Epithelial cell of prostate (primary cell): ENCODE results near the gene PHLDB1.
"Not testable (repeated sequence)": the region's sequence is repeated elsewhere in the genome, so short reads cannot be mapped to it uniquely, and the experiment has no call there.

Experiments used
- DNase-seq: peaks from one replicate; pipeline ENCODE4 v3.0.0-alpha.2; 2011; ENCODE audit warnings: low read depth, low spot score
- H3K27ac ChIP-seq: fragments of 450-650 bp; 2 replicates; pipeline ENCODE4 v1.5.1; 2017; ENCODE audit warnings: mild to moderate bottlenecking

The PHLDB1 gene

DNA sequence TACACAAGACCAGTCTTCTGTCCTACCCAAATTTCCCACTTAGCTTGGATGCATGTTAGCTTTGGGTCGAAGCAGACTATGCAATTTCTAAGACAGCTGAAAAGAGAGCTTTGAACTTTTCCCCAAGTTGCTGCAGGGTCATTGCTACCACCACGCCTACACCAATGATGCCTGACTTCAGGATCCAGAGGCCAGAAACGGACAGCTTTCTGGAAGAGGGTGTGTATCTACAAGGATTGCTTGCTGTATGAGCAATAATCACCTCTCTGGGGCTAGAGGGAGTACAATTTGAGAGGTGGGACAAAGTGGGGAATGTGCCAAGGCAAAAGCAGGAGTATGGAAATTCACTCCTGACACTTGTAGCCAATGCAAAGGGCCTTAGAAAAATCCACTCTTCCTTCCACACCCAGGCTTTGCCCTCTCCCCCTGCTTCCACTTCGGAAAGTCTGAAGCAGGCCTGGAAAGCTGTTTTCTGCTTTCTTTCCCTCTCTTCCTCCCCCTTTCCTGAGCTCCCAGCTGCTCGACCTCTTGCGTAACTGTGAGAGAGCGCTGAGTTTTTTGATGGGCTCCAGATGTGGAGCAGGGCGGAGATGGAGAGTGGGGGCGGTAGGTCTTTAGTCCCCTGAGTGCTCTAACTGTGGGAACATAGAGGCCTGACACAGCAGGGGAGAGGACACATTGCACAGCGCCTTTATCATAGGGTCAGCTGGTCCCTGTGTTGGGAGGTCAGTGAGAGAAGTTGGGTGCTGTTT is 2.1 kb upstream of the PHLDB1 start:
- H3K27ac ChIP-seq: no peak overlapping the region

DNA sequence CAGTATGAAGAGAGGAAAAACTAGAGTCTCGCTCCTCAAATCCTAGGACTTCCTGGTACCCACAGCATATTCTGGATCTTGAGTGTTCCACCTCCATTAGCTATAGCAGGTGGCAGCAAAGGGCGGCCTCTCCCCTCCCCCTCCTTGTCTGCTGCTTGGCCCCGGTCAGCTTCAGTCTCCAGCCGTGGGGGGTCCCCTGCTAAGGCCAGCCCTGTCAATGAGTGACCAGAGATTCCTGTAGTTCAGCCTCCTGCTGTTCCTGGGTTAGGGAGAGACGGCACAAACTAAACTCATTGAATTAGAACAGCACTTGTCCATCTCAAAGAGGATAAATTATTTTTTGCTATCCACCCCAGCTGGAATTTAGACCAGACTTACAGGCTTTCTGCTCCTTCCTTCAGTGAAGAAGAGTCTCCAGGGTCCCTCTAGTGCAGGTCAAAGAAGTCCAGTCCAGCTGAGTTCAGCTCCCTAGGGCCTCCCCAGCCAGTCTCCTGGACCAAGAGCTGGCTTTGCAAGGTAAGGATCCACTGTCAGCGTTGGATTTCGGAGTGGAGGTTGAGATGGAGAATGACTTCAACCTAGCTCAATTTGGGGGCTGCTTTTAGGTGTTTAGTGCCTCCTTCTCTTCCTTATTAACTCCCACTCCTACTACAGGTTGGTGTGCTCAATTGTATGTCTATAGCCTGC is 1.1 kb upstream of the PHLDB1 start:
- no peak overlapping the region for H3K27ac ChIP-seq
- DNase-seq: no peak

More for the DNA sequence above, 2.1 kb upstream of the PHLDB1 start:
- no peak for DNase-seq

DNA sequence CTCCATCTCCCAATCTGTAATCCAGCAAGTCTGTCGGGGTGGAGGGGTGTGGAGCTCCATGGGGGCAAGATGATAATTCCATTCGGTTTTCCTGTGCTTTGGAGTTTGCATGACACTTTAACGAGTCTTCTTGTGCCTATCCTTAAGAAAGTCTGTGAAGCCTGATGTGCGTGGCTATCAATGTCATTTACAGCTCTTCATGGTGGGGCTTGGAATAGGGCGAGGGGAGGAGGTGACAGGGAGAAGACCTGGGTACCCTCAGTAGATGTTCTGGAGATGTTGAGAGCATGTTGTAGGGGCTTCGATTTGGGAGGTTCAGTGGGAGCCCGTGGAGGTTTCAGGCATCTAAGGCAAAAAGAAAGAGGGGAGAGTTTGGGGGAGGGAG is 579 bp upstream of the PHLDB1 start:
- no peak overlapping the region for H3K27ac ChIP-seq
- DNase-seq: no peak

DNA sequence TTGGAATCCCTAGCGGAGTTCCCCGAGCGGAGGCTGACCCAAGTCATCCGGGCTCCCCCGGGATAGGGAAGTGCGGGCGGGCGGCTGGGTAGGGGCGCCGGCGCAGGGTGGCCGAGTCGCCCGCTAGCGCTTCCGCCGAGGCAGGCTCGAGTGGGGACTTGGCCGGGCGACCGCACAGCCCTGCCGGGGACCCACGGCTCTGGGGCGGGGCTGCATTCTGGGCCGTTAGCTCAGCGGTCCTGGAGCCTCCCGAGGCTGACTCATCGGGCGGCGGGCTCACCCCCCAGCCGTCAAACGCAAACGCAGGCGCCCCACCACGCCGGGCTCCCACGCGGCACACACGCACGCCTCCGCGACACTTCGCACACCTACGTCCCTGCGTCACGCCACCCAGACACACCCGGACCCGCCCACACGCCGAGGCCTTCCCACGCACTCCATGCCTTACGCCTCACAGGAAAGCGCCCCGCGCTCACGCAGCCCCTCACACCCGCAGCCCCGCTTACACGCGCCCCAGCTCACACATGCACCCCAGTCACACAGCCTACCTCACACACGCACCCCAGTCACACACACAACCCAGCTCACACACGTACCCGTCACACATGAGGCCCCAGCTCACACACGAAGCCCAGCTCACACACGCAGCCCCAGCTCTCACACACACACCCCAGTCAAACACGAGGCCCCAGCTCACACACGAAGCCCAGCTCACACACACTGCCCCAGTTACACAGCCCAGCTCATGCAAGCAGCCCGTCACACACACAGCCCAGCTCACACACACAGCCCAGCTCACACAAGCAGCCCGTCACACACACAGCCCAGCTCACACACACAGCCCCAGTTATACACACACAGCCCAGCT is 1.2 kb downstream of the PHLDB1 start:
- no peak for DNase-seq
- no peak overlapping the region for H3K27ac ChIP-seq

DNA sequence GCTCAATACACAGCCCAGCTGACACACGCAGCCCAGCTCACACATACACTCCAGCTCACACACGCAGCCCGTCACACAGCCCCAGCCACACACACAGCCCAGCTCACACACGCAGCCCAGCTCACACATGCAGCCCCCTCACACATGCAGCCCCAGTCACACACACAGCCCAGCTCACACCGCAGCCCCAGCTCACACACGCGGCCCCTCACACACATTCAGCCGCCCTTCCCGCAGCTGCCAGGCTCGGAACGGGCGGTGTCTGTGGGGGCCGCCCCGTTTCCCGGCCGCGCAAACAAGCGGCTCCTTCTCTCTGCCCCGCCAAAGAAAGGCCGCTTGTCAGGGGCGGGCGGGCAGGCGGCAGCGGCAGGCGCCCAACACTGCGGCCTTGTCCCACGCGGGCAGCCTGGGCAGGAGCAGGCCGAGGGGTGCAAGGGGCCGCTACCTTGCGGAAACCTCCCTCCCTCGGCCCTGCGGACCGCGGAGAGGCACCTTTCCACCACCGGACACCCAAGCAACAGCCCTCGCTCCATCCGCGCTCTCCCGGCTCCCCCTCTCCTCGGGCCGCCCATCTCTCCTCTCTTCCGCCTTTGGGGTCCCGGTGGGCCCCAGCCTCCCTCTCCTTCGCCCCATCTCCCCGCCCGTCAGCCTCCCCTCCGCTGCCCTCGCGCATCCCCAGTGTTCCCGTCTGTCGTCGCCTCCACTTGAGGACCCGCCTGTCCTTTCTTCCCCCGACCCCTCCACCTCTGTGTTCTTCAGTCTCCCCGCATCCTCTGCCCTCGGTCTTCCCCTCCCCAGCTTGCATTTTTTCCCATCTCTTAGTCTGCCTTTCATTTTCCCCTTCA is 2.2 kb downstream of the PHLDB1 start:
- DNase-seq: no peak
- no peak overlapping the region for H3K27ac ChIP-seq

DNA sequence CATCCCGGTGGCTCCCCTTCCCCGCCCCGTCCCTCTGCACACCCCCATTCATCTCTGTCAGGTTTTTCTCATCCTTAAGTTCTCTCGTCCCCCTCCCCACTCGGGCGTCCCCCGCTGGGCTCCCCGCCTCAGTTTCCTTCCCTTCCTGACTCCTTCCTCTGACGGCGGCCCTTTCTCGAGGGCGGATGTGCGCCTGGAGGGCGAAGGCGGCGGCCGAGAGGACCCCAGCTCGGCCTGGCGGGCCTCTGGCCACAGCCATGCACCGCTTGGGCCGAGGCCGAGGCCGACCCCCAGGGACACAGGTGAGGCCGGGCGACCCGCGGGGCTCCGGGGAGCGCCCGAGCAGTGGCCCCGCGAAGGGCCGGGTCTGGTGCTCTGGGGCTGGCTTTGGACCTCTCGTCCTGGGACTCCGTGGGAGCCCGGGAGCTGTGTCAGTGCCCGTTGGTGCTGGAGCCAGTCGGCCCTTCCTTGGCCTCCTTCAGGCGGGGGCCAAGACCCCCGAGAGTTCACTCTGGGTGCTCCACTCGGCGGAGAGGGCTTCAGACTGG is 2.9 kb downstream of the PHLDB1 start:
- no peak for DNase-seq
- no peak overlapping the region for H3K27ac ChIP-seq

DNA sequence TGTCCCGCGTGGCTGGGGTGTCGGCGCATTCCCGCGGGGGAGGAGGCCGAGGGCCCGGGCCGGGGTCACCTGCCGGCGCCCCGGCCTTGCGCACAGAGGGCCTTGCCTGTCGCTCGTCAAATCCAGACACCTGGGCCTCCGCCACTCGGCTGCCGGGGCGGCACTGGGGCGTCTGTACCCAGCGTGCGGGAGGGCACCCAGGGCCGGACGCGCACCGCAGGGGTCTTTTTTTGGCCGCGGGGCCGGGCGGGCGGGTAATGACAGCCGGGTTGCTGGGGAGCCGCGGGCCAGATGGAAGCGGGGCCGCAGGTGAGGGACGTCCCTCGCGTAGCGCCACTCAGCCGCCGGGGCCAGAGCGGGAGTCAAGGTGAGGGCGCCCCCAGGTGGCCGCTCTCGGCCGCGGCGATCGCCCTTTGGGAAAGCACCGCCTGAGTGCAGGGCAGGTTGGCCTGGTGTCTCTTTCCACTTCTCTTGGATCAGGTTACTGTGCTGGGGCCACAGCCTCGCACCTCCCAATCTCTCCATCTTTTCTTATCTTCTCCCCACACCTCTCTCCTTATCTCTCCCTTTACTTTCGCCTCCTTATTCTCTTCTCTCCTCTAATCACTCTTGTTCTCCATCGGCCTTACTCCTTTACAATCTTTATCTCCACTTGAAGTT is 3.5 kb downstream of the PHLDB1 start:
- DNase-seq: no peak
- no peak overlapping the region for H3K27ac ChIP-seq

DNA sequence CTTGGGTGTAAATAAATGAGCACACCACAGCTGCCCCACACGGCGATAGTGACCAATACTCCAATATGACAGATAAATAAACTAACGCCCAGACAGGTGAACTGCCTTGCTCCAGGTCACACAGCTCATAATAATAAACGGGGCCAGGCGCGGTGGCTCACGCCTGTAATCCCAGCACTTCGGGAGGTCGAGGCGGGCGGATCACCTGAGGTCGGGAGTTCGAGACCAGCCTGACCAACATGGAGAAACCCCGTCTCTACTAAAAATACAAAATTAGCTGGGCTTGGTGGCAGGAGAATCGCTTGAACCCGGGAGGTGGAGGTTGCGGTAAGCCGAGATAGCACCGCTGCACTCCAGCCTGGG is 4.0 kb downstream of the PHLDB1 start:
- not testable (repeated sequence) for DNase-seq, H3K27ac ChIP-seq

DNA sequence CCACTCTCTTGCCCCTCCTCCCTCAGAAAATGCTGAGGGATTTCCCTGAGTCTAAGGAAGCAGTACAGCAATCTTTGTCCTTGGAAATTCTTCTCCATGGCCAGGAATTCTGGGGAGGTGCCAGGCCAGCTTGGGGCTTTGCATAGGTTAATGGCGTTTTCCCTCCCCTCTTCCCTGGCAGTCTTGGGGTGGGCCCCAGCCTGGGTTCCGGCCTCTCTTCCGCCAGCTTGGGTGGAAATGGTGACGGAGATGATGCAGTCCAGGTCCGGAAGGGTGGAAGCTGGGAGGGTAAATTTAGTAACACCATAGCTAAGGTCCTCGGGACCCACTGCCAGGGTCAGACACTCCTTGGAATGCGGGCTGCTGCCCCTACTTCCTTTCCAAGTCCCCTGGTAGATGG is 5.0 kb downstream of the PHLDB1 start:
- DNase-seq: no peak
- no peak overlapping the region for H3K27ac ChIP-seq

DNA sequence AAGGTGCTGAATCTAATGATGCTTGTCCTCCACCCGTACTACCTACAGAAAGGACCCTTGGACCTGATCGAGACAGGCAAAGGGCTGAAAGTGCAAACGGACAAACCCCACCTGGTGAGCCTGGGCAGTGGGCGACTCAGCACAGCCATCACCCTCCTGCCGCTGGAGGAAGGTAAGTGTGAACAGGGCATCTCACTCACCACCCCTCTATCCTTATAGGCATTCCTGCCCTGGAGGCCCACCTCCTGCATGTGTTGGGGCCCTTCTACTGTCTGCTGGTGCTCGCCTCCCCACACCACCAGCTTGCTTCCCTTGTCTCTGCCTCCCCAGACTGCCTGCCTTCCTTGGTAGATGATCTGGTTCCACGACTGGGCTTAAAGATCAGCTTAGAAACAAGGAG is 7.1 kb downstream of the PHLDB1 start:
- H3K27ac ChIP-seq: no peak overlapping the region
- no peak for DNase-seq

DNA sequence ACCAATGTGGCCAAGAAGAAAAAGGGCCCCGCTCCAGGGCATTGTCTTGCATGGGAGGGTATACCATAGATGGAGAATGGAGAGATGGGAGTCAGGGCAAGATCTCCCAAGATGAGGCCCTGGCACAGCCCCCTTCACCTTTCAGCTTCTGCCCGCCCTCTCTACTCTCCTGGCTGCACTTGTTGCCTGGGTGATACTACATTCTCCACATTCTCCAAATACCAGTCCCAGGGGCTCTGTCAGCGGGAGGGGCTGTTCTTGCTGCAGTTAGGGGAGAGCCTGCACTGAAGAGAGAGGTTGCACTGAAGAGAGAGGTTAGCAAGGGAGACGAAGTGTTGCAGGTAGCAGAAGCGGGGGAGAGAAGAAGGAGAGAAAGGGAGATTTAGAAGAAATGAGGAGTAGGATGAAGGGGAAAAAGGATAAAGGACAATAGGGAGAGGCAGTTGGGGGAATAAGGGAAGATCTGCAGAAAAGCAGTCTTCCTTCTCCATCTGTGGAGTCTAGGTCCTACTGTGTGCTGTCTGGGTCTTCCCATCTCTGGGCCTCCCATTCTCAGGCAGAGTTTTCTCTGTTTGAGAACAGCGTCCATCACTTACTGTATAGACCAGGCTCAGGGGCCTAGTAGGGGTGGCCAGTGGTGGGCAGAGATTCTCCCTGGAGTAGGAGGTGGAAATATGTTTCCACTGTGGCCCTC is 8.0 kb downstream of the PHLDB1 start:
- no peak for DNase-seq
- no peak overlapping the region for H3K27ac ChIP-seq

DNA sequence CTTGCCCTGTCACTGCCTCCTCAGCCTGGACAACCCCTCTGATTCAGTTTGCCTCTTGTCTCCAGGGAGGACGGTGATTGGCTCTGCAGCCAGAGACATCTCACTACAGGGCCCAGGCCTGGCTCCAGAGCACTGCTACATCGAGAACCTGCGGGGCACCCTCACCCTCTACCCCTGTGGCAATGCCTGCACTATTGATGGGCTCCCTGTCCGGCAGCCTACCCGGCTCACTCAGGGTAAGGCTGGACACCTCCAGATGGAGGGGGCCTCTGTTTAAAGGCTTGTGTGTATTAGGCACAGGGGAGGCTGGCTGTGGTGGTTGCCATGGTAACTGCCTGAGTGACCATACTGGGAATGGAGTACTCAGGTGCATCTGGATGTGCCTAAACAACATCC is 8.6 kb downstream of the PHLDB1 start:
- H3K27ac ChIP-seq: no peak overlapping the region

DNA sequence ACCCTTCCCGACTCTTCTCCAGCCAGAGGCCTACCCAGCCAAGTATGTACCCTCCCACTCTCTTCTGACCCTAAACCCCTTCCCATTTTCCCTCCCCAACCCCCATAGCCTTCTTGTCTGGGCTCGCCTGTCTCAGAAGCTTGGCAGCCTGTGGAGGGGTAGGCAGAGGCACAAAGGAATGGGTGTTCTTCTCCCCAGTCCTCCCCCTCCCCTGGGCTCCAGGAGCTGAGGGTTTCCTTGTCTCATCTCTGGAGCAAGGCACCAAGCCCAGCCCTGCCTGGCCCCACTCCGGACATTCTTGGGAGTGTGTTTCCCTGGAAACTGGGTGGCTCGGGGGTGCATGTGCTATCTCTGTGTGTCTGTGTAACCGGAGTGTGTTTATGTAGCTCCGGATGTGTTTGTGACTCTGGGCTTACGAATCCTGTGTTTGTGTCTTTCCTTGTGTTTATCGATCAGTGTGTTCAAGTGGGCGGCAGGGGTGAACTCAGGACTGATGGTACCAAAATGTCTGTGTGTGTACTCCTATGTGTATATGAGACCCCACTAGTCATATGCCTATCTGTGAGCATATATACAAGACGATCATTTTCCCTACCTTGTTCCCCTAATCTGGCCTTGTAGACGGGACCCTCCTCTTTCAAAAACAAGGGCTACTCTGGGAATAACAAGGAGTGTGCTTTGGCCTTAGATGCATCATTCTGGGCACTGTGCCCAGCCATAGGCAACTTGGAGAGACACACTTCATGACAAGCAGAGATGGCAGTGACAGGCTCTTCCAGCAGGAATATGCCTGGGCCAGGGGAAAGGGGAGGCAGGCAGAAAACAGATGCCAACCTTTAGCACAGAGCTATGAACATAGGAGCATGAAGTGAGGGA is 10.9 kb downstream of the PHLDB1 start:
- DNase-seq: no peak
- H3K27ac ChIP-seq: peak overlapping the region; percentile 80

More for the DNA sequence above, 8.6 kb downstream of the PHLDB1 start:
- no peak for DNase-seq

DNA sequence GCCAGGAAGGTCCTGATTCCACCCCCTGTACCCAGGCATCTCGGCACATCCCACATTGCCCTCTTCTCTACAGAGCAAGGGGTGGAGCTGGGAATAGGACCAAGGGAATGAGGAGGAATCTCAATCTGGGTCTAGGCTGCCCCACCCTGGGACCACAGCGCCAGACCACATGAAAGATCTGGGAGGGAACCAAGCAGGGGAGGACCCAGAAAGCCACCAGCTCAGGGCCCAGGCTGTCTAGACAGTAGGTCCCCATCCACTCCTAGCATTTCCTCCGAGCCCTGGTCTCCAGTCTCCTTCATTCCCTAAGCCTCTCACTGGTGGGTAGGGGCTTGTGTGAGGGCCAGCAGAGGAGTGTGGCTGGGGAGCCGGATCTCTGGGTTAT is 11.6 kb downstream of the PHLDB1 start:
- DNase-seq: no peak
- peak overlapping the region; percentile 80 for H3K27ac ChIP-seq

DNA sequence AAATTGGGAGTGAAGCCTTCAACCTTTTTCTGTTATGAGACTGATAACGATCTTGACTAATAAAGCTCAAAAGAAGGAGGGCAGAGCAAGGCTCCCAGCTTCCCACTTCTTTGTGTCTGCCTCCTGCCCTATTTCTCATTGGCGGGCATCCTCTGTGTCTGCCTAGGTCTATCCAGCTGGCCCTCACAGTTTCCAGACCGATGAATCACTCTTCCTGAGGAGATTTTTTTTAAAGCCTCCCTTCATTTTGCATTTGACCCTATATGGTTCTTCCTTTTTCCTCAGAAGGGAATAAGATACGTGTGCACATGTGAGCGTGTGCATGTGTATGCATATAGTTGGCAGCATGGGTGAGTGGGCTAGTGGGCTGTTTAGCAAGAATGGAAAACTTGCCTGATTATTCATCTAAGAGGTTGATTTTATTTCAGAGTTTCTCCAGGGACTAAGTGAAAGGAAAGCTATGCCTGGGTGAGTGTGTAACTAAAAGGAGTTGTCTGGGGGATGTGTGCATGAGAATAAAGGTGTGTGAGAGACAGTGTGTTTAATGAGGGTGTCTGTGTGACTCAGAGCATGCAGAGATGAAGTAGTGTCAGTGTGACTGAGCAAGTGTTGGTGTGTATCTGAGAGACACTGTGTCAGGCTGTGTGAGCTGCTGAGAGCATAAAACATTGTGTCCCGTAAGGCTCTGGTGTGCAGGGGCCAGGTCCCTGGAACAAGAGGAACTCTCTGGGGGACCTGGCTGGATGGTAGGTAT is 12.2 kb downstream of the PHLDB1 start:
- peak overlapping the region; percentile 80 for H3K27ac ChIP-seq
- no peak for DNase-seq

DNA sequence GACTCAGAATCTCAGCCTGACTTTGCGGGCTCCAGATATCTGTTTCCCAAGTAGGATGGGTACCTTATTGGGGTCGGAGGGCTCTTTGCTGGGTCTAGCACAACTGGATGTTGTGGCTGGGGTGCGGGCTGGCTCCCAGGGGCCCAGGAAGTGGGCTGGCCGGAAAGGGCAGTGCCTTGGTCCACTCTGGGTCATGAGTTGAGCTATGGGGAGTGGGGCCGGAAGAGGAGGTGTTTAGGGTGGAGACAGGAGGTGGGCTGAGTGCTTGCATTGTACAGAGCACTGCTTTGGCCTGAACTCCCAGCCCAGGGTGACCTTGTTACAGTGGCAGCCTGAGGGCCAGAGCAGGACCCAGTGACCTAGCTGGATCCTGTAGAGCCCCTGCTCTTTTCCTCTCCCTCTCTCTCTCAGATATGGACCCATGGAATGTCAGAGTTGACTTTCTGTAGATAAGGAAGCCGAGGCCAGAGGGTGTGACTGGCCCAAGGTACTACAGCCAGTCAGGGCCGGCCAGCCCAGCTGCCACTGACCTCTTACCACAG is 13.2 kb downstream of the PHLDB1 start:
- H3K27ac ChIP-seq: peak overlapping the region; percentile 80
- DNase-seq: no peak
